H7 (cell line): ENCODE results near the gene ELMOD1. TPM values are rescaled to one million over a fixed set of nuclear protein-coding genes. Genes with fewer than 3 reads are reported as not detected.

ENCODE experiments used
- DNase-seq: peaks from one replicate; pipeline ENCODE4 v3.0.0; 2012
- H3K27me3 ChIP-seq: 2 replicates; pipeline ENCODE4 v1.6.0; 2011; ENCODE audit warnings: mild to moderate bottlenecking, low read length; ENCODE audit not compliant: control insufficient read depth, insufficient read depth
- H3K36me3 ChIP-seq: replicated peaks from 2 replicates; pipeline ENCODE4 v1.5.1; 2011; ENCODE audit warnings: low read length; ENCODE audit not compliant: control insufficient read depth, insufficient read depth
- H3K4me3 ChIP-seq: 2 replicates; pipeline ENCODE4 v1.5.1; 2011; ENCODE audit warnings: low read depth, mild to moderate bottlenecking, control low read depth, low read length, moderate library complexity; ENCODE audit not compliant: insufficient read depth
- total RNA-seq: library from RNA; depleted of rRNA; stranded (reverse); fragments of >200 nt; shearing (Covaris generic); gene quantifications from 2 replicates; pipeline ENCODE4 v1.2.3, GENCODE V29; 2014

ELMOD1 gene
- total RNA-seq, 1 experiment from 2014 or later: 0.07 TPM

DNA sequence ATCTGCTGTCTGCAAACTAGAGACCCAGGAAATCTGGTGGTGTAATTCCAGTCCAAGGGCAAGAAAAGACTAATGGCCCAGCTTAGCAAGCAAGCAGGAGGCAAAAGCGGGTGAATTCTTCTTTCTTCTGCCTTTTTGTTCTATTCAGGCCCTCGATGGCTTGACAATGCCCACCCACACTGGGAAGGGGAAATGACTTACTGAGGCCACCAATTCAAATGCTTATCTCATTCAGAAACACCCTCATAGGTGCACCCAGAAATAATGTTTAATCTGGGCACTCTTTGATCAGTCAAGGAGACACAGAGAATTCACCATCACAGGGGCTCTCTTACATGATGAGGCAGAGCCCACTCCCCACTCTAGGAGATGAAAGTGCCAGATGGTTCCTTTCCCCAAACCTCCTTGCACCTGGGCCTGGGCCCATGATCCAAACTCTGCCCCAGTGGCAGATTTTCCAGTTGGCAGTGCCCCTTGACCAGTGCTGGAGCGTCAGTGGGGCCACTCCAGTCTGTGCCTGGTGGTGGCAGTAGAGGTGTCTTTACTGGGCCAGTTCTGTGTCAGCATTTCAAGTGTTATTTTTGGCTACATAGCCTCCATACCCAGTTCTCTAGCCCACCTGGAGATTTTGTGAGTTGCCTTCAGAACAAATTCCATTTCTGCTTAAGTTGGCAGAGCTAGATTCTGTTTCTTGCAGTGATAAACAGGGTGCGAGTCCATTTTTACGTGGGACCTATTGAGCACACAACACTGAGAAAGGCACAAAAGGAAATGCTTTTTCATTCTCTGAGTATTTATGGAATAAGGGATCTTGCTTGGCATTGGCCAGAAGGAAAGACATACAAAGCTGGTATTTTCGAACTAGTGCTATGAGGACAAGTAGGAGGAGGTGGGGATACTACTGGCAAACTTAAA is 7.5 kb downstream of the ELMOD1 start:
- Histone ChIP-seq H3K4me3 (no peak overlapping the region), H3K36me3 (no peaks in the 10 kb centered on the region), H3K27me3 (peaks cover 6% of the 10 kb centered on the region)
- peak; percentile 46 for DNase-seq

DNA sequence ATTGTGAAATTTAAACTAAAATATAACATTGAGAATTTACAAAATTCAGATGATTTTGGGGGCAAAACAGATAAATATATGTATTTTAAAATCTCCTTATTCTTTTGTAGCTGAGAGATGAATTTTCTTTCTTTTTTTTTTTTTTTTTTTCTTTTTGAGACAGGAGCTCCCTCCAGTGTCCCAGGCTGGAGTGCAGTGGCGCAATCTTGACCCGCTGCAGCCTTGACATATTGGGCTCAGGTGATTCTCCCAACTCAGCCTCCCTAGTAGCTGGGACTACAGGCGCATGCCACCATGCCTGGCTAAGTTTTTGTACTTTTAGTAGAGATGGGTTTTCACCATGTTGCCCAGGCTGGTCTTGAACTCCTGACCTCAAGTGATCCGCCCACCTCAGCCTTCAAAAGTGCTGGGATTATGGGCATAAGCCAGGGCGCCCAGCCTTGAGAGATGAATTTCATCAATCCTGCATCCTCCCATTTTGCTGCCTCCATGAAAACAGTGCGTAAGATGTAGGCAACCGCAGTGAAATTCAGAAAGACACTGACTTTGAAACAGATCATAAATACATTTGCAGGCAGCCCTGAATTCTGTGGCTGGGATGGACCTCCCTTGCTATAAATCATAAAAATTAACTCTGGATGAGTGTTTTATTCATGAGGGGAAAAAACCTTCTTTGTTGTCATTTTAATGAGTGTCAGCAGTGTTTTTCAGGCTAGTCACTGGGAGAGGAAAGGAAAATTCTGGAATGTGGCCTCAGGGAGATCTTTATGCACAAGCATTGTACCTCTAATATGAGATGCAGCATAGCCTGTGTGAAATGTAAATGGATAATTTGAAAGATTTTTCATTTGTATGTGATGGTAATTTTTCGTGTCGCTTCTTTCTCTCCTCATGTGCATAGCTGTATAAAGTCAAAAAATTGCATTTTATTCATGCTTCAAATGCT is 14.4 kb downstream of the ELMOD1 start:
- DNase-seq: no peak

DNA sequence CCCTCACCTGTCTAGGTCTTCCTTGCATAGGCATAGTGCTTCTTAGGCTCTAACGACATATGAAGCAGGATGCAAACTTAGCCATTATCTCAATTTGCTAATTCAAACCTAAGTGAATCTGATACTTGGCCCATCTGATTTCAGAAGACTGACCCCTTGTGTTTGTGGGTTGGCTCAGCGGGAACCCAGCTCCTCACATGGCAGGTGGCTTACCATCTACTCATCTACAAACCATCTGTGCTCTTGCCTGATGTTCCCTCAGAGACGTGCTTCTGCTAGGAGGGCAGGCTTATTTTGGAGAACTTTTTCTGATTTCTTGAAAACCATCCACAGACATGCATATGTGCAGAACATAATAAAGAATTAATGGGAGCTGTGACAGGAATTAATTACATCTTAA is 15.2 kb downstream of the ELMOD1 start:
- no peak for DNase-seq
- H3K36me3 ChIP-seq: no peaks in the 10 kb centered on the region

More for the DNA sequence above, 14.4 kb downstream of the ELMOD1 start:
- H3K4me3 ChIP-seq: no peak overlapping the region
- no peaks in the 10 kb centered on the region for H3K36me3 ChIP-seq
- no peaks in the 10 kb centered on the region for H3K27me3 ChIP-seq

DNA sequence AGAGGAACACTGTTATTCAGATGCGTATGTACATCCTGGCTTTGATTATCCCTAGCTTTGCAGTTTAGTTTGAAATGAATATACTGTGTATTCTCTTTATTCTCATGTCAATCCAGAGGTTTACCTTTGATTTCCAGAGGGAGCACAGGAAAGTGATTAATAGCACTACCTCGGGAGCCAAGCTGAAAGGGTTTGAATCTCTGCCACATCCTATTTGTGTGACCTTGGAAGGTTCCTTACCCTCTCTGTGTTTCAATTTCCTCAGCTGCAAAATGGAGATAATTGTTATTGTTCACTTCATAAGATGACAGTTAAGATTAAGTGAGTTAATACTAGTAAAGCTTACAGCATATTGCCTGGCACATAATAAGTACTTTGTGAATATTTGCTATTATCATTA is 17.9 kb downstream of the ELMOD1 start:
- no peaks in the 10 kb centered on the region for H3K27me3 ChIP-seq
- H3K4me3 ChIP-seq: no peak overlapping the region
- H3K36me3 ChIP-seq: no peaks in the 10 kb centered on the region
- no peak for DNase-seq

More for the DNA sequence above, 15.2 kb downstream of the ELMOD1 start:
- Histone ChIP-seq H3K4me3 (no peak overlapping the region), H3K27me3 (no peaks in the 10 kb centered on the region)

DNA sequence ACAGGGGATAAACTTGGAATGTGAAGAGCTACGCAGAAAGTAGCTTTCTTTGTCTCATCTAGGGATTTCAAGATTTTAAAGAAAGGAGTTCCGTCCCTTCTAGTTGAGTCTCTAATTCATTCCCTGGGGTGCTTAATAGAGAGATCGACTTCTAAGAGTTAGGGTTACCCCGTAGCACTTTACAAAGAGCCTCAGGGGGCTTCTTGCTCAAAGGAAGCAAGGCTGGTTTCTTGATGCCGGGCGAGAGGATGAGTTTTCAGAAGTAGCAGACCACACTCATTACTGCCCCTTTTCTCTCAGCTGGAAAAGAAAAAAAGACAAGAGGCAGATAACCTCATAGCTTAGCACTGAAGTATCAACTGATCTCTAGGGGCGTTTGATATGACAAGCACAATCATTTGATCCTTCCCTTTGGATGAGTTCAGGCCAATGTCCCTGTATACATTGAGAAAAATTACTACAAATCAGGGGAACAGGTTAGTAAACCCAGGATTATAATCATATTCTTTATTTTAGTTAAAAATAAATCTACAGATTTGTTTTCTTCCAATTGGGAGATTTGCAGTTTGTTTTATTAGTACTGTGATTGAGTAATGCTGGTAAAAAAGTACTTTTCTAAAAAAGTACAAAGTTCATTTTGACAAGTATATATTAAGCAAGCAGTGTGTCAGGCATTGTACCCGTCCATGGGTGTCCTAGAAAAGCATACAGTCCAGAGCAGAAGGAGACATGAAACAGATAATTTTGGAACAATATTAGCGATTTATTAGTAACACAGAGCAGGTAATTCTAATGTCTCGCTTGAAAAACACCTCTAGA is 18.7 kb downstream of the ELMOD1 start:
- no peaks in the 10 kb centered on the region for H3K27me3 ChIP-seq

DNA sequence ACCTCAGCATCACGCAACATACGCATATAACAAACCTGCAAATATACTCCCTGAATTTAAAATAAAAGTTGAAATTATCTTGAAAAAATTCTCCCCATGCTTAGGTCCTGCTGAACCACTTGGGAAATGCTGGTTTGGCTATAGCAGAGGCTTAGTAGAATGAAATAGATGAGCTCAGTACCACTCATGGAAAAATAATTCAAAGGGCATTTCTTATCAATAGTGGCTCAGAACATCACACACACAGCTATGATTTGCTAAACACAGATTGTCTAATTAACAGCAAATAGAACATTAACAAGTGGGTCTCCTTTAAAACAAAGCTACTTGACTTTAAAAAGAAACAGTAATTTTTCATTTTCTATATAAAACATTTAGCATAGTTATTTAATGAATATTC is 21.5 kb downstream of the ELMOD1 start:
- Histone ChIP-seq H3K36me3 (no peaks in the 10 kb centered on the region), H3K27me3 (no peaks in the 10 kb centered on the region), H3K4me3 (no peak overlapping the region)
- DNase-seq: no peak

More for the DNA sequence above, 18.7 kb downstream of the ELMOD1 start:
- Histone ChIP-seq H3K4me3 (no peak overlapping the region), H3K36me3 (no peaks in the 10 kb centered on the region)
- peak; percentile 11 for DNase-seq

DNA sequence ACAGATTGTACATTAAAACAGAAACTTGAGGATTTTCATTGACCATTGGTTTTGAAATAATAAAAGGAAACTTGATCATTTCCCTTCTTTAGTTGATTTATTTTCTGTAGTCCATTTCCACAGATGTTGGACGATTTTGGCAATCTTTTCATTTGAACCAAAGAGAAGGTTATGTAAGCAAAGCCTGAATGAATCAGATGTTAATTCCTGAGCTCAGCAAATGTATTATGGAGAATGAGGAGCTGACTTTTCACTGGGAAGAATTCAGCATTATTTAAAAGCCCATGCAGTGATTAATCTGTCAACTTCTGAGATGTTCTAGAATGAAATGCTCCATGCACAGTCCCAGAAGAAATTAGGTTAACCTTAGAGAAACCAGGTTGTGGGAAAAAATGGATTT is 29.0 kb downstream of the ELMOD1 start:
- Histone ChIP-seq H3K4me3 (no peak overlapping the region), H3K36me3 (no peaks in the 10 kb centered on the region), H3K27me3 (no peaks in the 10 kb centered on the region)
- no peak for DNase-seq

DNA sequence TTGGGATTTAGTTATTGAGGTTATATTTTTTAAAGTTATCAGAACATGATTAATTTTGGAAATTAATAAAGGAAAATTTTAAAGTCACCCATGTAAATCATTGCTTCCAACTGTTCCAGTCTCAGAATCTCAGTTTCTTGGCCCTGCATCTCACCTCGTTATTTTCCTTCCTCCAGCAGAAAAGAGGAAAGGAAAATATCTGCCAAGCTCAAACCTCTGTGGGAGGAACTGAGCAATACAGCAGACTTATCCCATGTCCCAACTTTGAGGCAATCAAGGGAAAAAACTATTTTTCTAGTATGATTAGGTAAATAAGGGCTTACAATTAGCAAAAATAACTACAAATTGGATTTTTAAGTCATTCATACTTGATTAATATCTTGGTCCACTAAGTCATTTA is 30.1 kb downstream of the ELMOD1 start:
- no peak for DNase-seq
- Histone ChIP-seq H3K4me3 (no peak overlapping the region), H3K36me3 (no peaks in the 10 kb centered on the region), H3K27me3 (no peaks in the 10 kb centered on the region)

DNA sequence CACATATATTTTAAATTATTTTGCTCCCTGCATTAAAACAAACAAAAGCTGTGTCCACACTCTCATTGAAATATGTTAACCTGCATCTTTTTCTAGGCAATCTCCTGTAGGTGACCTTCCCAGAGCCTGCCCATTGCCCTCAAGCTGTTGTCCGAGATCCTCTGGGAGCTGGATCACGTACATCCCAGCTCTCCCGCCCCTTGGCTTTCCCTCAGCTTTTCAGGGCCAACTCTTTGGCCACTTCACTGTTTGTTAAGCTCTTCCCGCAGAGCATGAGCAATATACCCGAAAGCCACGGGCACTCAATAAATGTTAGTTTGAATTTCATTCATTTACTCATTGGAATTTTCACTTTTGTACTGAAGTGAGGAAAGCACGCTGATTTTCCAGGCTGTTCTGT is 32.2 kb downstream of the ELMOD1 start:
- Histone ChIP-seq H3K27me3 (no peaks in the 10 kb centered on the region), H3K36me3 (no peaks in the 10 kb centered on the region), H3K4me3 (no peak overlapping the region)
- no peak for DNase-seq

DNA sequence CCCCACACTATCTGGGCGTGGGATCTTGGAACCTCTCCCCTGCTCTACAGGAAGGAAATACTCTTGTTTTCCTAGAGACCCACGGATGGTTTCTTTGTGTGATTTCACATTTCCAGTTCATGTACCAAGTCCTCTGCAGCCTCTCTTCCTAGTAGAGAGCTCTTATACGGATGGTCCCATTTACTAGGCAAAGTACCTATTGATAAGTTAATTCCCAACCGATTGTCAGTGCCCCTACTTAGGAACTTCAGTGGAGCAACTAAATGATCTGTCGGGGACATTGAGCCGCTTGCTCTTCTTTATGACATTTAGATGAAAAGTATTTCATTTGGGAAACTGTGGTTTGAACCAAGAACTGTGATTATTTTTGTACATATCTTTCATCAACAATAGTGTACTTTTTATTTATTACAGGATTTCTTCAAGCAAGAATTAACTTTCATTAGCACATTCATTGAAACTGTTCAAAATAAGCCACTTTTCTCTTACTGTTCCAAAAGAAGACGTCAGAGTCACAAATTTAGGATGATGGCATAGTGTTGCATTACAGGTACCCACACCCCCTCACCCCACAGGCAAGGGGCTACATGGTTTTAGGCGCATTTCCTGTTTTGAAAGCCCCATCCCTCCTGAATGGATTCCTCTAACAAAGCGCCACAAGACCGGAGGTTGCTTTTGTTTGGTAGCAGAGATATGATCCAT is 34.2 kb downstream of the ELMOD1 start:
- Histone ChIP-seq H3K27me3 (no peaks in the 10 kb centered on the region), H3K4me3 (no peak overlapping the region), H3K36me3 (no peaks in the 10 kb centered on the region)
- DNase-seq: no peak

DNA sequence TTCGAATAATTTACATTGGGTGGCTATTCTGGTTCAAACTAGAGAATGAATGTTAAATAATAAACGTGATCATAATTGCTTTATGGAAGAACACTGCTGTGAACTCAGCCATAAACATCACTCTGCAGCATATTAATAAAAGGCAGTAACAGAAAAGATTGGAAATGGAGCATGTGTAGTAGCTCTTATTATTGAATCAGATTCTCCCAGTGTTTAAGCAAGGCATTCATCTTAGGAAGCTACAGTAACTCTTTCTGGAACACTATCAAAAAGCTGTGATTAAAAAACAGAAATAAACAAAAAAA is 34.7 kb downstream of the ELMOD1 start:
- no peaks in the 10 kb centered on the region for H3K27me3 ChIP-seq
- no peak for DNase-seq
- no peak overlapping the region for H3K4me3 ChIP-seq
- H3K36me3 ChIP-seq: no peaks in the 10 kb centered on the region

DNA sequence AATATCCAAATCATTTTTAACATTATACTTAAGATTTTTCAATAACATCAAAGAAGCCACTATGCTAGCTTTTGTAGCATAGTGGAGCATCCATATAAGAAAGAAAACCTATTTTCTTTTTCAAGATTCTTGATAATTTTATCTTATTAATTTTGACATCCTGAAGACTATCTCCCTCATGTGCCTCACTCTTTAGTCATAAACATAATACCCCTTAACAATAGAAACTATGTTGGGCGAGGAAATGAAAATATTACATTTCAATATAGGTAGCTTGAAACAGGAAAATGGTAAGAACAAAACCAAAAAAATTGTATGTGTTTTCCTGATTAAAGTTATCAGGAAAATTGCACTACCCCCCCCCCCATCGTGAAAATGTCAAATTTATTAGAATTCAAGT is 40.1 kb downstream of the ELMOD1 start:
- no peak overlapping the region for H3K4me3 ChIP-seq
- no peaks in the 10 kb centered on the region for H3K27me3 ChIP-seq
- no peaks in the 10 kb centered on the region for H3K36me3 ChIP-seq
- no peak for DNase-seq

DNA sequence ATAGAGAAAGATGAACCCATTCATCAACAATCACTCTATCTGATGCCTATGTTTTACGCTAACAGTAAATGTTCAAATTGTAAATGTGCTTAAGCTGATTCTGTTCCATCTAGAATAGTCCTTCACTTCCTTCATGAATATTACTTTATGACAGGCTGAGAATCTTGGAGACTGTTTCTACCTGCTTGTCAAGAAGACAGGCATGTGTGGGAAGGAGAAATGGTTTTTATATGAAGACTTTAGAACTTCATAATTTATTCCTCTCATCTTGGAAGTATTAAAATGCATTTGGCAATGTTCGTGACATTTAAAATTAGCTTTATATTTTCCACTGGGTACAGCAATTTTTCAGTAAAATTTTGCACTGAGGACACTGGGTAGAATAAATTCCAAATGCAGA is 41.0 kb downstream of the ELMOD1 start:
- Histone ChIP-seq H3K27me3 (no peaks in the 10 kb centered on the region), H3K4me3 (no peak overlapping the region), H3K36me3 (no peaks in the 10 kb centered on the region)
- DNase-seq: no peak

DNA sequence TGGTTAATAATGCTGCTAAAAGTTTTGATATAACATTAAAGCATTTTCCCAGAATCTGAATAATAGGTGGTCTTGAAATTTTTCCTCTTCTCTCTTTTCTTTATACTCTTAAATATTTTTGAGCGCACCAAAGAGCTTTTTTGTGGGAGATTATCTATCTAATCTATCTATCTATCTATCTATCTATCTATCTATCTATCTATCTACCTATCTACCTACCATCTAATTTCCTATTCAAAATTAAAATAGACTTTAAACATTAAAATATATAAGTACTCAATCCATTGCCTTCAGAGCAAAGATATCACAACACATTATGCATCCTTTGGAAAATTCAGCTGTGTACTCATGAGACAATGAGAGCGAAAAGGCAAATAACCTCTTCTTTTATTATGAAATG is 55.8 kb downstream of the ELMOD1 start:
- H3K36me3 ChIP-seq: no peaks in the 10 kb centered on the region
- no peak for DNase-seq

More for the DNA sequence above, 55.8 kb downstream of the ELMOD1 start:
- Histone ChIP-seq H3K27me3 (no peaks in the 10 kb centered on the region), H3K4me3 (no peak overlapping the region)
